Hepatocyte (in vitro differentiated cells): ENCODE data around the gene LSAMP.

Experiments used
- CTCF ChIP-seq: fragments of 200-600 bp; sonication (generic); IDR thresholded peaks from 2 replicates; pipeline ENCODE4 v1.5.1; 2016; ENCODE audit warnings: antibody characterized with exemption, mild to moderate bottlenecking; ENCODE audit not compliant: poor library complexity
- EZH2 ChIP-seq: fragments of 200-600 bp; sonication (generic); IDR thresholded peaks from 2 replicates; pipeline ENCODE4 v1.6.1; 2016; ENCODE audit warnings: antibody characterized with exemption, mild to moderate bottlenecking, borderline replicate concordance

DNA sequence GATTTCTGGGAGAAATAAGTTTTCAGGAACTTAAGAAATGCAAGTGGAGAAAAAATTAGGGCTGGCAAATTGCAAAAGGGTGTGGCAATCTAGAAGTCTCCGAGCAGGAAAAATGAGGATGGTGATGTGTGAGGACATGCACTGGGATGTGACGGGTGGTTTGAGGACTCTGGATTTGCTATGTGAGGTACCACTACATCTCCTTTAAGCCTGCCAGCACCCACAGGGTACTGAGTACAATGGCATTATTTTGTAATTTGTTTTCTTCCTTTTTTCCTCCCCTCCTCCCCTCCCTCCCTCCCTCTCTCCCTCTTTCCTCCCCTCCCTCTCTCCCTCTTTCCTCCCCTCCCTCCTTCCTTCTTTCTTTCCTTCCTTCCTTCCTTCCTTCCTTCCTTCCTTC, 584.5 kb downstream of the LSAMP start:
- no peak for TF ChIP-seq CTCF
- TF ChIP-seq EZH2: no peak
